Measurements from ENCODE around the gene PPP1R14C. TPM values are rescaled to one million over a fixed set of nuclear protein-coding genes. Genes with fewer than 3 reads are reported as not detected.

The PPP1R14C gene, protein sequence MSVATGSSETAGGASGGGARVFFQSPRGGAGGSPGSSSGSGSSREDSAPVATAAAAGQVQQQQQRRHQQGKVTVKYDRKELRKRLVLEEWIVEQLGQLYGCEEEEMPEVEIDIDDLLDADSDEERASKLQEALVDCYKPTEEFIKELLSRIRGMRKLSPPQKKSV
- under 1 TPM; 0.10 TPM for total RNA-seq

DNA sequence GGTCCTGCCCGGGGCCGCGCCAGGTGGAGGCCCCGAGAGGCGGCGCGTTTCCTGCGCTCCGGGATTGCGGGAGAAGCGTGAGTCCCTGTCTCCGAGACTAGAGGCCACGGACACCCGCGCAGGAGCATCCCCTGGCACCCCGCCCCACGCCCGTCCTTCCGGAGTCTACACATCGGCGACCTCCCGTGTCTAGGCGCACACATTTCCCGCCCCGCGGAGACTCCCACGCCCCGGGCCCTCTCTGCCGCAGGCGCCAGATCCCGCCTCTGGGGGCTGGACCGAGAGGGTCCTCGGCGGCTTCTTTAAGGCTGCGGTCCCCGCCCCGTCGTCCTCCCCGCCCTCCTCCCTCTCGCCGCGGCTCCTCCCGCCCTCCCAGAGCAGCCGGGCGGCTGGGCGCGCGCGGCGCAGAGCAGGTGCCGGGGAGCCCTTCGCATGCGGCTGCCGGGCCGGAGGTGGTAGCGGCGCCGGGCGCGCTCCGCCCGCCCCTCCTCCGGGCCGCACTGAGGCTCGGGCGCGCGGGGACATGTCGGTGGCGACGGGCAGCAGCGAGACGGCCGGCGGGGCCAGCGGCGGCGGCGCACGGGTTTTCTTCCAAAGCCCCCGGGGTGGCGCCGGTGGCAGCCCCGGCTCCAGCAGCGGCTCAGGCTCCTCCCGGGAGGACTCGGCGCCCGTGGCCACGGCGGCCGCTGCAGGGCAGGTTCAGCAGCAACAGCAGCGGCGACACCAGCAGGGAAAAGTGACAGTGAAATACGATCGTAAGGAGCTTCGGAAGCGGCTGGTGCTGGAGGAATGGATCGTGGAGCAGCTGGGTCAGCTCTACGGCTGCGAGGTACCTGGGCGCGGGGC lies at the start of gene PPP1R14C:
Gene PPP1R14C (plus strand): TSS at position 375 of the 846 bp plus-strand sequence. CDS start 149 bp downstream, at position 524.
- Mint-ChIP-seq H3K27ac (no peak within 1 kb of the TSS), H3K4me3 (peak within 1 kb of the TSS; percentile 51), H3K4me1 (peaks cover 14% of the 10 kb centered on the region), H3K9me3 (peaks cover 1% of the 10 kb centered on the region), H3K27me3 (peaks cover 73% of the 10 kb centered on the region), H3K36me3 (ENCODE audit: low read depth) (no peaks in the 10 kb centered on the region)
- DNase-seq: peak; percentile 20
- POLR2A ChIA-PET: no interaction called here
- CTCF ChIA-PET: interaction anchor here (2.6 kb wide), 1 partner anchor 11 kb away, joined by 7 read pairs; no protein-coding TSS in a partner anchor

DNA sequence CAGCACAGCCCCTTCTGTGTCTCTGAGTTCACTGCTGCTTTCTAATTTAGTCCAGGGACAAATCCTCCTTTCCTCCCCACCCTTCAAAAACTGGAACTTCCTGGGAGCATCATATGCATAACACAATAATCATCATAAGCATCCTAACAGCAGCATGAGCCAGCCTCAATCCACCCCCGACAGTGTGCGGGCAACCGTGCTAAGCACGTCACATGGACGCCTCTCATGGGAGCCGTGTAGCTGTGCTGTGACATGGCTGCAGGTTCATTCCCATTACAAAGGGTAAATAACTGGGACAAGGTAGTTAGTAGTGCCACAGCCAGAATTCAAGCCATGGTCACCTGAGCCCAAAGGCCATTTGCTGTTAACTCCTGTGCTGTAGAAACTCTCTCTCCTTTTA lies 49.4 kb upstream of the PPP1R14C start:
- H3K27me3 Mint-ChIP-seq: peaks cover 12% of the 10 kb centered on the region

DNA sequence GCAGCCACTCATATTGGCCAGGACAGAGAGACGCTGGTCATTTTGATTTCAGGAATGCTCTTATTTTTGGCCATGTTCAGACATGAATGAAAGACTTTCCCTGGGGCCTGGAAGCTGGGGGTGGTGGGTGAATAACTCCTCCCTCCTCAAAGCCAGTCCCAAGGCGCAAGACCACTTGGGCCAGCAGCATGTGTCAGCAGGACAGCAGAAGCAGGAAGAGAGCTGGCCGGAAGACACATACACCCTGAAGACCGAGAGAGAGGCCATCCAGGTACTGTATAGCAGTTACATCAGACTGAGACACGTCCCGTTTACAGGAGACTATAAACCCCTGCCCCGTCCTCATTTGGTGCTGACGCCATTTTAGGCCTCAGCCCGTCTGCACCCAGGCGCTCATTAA lies 44.7 kb upstream of the PPP1R14C start:
- Mint-ChIP-seq H3K4me3 (no peak overlapping the region), H3K36me3 (ENCODE audit: low read depth) (no peaks in the 10 kb centered on the region), H3K27me3 (peaks cover 19% of the 10 kb centered on the region), H3K9me3 (no peaks in the 10 kb centered on the region), H3K27ac (no peak overlapping the region), H3K4me1 (no peaks in the 10 kb centered on the region)
- POLR2A ChIA-PET: no interaction called here
- CTCF ChIA-PET: interaction anchor here (0.6 kb wide), 1 partner anchor 17 kb away, joined by 5 read pairs; no protein-coding TSS in a partner anchor
- no peak for DNase-seq

More for the DNA sequence above, 49.4 kb upstream of the PPP1R14C start:
- Mint-ChIP-seq H3K36me3 (ENCODE audit: low read depth) (no peaks in the 10 kb centered on the region), H3K4me3 (no peak overlapping the region), H3K27ac (no peak overlapping the region), H3K9me3 (no peaks in the 10 kb centered on the region), H3K4me1 (no peaks in the 10 kb centered on the region)
- POLR2A ChIA-PET: no interaction called here
- CTCF ChIA-PET: no interaction called here
- no peak for DNase-seq

DNA sequence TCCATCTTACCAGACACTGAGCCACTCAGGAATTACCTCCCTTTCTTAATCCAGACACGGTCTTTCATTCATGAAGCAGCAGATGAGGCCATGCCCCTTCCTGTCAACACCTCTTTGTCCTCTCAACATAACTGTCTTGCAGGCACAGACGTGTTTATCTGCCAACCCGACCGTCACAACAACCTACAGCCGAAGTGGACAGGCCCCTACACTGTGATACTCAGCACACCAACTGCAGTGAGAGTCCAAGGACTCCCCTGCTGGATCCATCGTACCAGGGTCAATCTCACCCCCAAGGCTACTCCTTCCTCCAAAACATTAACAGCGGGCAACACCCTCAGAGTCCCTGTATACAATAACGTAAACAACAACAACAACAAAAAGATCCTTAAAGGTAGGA lies 43.3 kb upstream of the PPP1R14C start:
- POLR2A ChIA-PET: no interaction called here
- H3K36me3 Mint-ChIP-seq (ENCODE audit: low read depth): no peaks in the 10 kb centered on the region
- CTCF ChIA-PET: no interaction called here

DNA sequence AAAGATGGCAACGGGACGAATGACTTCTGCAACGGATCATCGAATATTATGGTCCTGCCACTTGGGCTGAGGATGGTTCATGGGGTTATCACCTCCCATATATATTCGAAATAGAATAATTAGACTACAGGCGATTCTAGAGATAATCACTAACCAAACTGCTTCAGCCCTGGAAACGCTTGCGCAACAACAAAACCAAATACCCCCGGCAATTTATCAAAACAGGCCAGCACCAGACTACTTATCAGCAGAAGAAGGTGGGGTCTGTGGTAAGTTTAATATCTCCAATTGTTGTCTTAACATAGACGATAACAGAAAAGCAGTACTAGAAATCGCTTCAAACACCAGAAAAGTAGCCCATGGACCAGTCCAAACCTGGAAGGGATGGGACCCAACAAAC lies 42.9 kb upstream of the PPP1R14C start:
- Mint-ChIP-seq H3K4me3 (no peak overlapping the region), H3K4me1 (no peaks in the 10 kb centered on the region), H3K9me3 (no peaks in the 10 kb centered on the region)

More for the DNA sequence above, 43.3 kb upstream of the PPP1R14C start:
- no peak for DNase-seq
- H3K9me3 Mint-ChIP-seq: no peaks in the 10 kb centered on the region
- no peaks in the 10 kb centered on the region for H3K4me1 Mint-ChIP-seq
- H3K27ac Mint-ChIP-seq: no peak overlapping the region
- H3K4me3 Mint-ChIP-seq: no peak overlapping the region
- peaks cover 23% of the 10 kb centered on the region for H3K27me3 Mint-ChIP-seq

DNA sequence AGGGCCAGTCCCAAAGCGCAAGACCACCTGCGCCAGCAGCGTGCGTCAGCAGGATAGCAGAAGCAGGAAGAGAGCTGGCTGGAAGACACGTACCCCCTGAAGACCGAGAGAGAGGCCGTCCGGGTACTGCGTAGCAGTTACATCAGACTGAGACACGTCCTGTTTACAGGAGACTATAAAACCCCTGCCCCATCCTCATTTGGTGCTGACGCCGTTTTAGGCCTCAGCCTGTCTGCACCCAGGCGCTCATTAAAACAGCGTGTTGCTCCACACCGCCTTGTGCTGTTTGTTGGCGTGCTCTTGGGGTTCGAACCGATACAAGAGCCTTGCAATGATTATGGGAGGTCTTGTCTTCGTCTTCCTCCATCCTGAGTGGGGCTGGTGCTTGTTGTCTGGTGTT lies 42.1 kb upstream of the PPP1R14C start:
- H3K36me3 Mint-ChIP-seq (ENCODE audit: low read depth): no peaks in the 10 kb centered on the region
- no peaks in the 10 kb centered on the region for H3K9me3 Mint-ChIP-seq
- peaks cover 15% of the 10 kb centered on the region for H3K27me3 Mint-ChIP-seq
- DNase-seq: no peak
- CTCF ChIA-PET: no interaction called here
- H3K4me3 Mint-ChIP-seq: no peak overlapping the region
- POLR2A ChIA-PET: interaction anchor here (1.3 kb wide), 1 partner anchor 11 kb away, joined by 4 read pairs; no protein-coding TSS in a partner anchor
- no peak overlapping the region for H3K27ac Mint-ChIP-seq
- no peaks in the 10 kb centered on the region for H3K4me1 Mint-ChIP-seq

More for the DNA sequence above, 42.9 kb upstream of the PPP1R14C start:
- POLR2A ChIA-PET: no interaction called here
- H3K27me3 Mint-ChIP-seq: peaks cover 22% of the 10 kb centered on the region
- H3K27ac Mint-ChIP-seq: no peak overlapping the region
- CTCF ChIA-PET: no interaction called here
- no peaks in the 10 kb centered on the region for H3K36me3 Mint-ChIP-seq (ENCODE audit: low read depth)
- DNase-seq: no peak

DNA sequence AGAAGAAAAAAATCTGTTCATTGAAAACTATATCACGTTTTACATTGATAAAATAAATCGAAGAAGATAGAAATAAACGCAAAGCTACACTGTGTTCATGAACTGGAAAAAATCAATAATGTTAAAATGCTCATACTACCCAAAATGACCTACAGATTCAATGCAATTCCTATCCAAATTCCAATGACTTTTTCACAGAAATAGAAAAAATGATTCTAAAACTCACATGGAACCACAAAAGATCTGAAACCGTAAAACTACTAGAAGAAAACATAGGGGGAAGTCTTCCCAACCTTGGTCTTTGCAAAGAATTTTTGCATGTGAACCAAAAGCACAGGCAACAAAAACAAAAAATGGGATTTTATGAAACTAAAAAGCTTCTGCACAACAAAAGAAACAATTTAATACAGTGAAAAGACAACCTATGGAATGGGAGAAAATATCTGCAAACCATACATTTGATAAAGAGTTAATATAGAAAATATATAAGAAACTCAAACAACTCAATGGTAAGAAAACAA lies 40.0 kb upstream of the PPP1R14C start:
- DNase-seq: no peak
- peaks cover 16% of the 10 kb centered on the region for H3K27me3 Mint-ChIP-seq
- H3K4me1 Mint-ChIP-seq: no peaks in the 10 kb centered on the region
- H3K9me3 Mint-ChIP-seq: no peaks in the 10 kb centered on the region
- no peak overlapping the region for H3K4me3 Mint-ChIP-seq
- no peaks in the 10 kb centered on the region for H3K36me3 Mint-ChIP-seq (ENCODE audit: low read depth)
- no peak overlapping the region for H3K27ac Mint-ChIP-seq
- CTCF ChIA-PET: no interaction called here
- POLR2A ChIA-PET: no interaction called here

DNA sequence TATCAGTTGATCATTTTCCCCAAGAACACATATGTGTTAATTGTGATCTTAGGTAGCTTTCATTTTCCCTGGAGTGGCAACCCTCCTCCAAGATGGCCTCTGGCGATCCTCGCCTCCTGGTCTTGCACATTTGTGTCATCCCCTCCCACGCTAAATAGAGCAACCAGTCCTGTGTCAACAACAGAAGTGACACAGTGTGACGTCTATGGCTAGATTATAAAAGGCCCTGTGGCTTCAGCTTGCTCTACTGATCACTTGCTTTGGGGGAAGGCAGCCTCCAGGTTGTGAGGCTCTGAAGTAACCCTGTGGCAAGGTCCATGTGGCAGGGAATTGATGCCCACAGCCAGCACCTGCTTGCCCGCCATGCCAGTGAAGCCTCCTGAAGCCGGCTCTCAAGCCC lies 30.6 kb upstream of the PPP1R14C start:
- no peaks in the 10 kb centered on the region for H3K9me3 Mint-ChIP-seq
- POLR2A ChIA-PET: interaction anchor here (1.5 kb wide), 1 partner anchor 11 kb away, joined by 4 read pairs; no protein-coding TSS in a partner anchor
- H3K4me3 Mint-ChIP-seq: no peak overlapping the region
- H3K27ac Mint-ChIP-seq: no peak overlapping the region
- no peaks in the 10 kb centered on the region for H3K4me1 Mint-ChIP-seq
- H3K27me3 Mint-ChIP-seq: peaks cover 13% of the 10 kb centered on the region
- CTCF ChIA-PET: no interaction called here
- DNase-seq: no peak
- H3K36me3 Mint-ChIP-seq (ENCODE audit: low read depth): no peaks in the 10 kb centered on the region

DNA sequence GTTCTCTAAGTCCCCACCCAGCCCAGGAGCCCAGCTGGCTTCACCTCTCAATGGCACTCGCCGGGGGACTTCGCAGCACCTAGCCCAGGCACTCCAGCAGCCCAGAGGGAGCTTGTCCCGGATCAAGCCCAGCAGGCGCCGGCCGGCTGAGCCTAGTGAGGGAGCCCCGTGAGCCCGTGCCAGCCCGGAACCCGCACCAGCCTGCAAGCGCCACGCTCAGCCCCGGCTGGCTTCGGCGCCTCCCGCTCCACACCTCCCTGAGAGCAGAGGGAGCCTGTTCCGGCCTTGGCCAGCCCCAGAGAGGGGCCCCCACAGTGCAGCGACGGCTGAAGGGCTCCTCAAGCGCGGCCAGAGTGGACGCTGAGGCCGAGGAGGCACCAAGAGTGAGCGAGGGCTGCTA lies 27.1 kb upstream of the PPP1R14C start:
- DNase-seq: no peak
- Mint-ChIP-seq H3K27me3 (peaks cover 9% of the 10 kb centered on the region), H3K4me3 (no peak overlapping the region), H3K4me1 (peaks cover 5% of the 10 kb centered on the region), H3K27ac (no peak overlapping the region), H3K9me3 (no peaks in the 10 kb centered on the region), H3K36me3 (ENCODE audit: low read depth) (no peaks in the 10 kb centered on the region)
- ChIA-PET POLR2A (no interaction called here), CTCF (no interaction called here)

DNA sequence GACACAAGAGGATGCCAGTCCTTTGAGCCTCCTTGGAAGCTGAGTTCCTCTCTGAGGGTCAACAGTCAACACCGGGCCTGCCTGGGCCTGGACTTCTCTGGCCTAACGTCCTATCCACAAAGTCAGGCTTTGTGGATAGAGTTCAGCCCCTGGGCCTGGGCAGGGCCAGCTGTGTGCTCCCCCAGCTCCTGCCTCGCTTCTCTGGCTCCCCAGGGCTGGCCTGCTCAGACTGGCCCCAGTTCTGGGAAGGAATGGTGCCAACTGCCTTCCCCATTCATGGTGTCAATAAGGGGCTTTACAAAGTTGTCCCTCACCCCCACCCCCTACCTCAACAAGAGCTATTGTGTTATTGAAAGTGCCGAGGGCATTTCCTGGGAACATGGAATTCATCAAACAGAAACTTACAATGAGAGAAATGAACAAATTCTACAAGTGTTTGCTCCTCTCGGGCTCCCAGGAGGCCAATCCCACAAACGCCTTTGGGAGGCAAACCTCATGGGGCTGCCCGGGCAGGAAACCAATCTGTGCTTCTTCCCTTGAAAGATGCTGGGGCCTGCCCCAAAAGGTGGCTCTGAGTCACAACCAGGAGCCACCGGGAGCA lies 26.5 kb upstream of the PPP1R14C start:
- Mint-ChIP-seq H3K4me3 (no peak overlapping the region), H3K9me3 (no peaks in the 10 kb centered on the region), H3K4me1 (peaks cover 5% of the 10 kb centered on the region), H3K36me3 (ENCODE audit: low read depth) (no peaks in the 10 kb centered on the region), H3K27me3 (peaks cover 7% of the 10 kb centered on the region), H3K27ac (no peak overlapping the region)
- POLR2A ChIA-PET: no interaction called here
- CTCF ChIA-PET: no interaction called here
- no peak for DNase-seq

DNA sequence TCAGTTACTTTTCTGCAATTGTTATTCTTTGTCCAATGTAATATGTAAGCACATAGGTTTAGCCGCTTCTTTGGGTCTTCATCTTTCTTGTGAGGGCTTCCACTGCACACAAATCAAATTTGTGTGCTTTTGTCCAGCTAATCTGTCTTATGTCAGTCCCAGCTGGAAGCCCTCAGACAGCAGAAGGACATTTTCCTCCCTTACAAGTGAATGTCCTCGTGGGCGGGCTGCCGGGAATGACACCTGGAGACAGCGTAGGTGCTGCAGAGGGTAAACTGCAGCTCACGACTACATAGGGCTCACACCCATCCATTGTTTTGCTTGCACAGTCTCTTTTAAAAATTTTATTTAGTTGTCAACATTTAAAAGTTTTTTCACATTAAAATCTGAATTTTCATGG lies 24.6 kb upstream of the PPP1R14C start:
- POLR2A ChIA-PET: no interaction called here
- CTCF ChIA-PET: no interaction called here
- peaks cover 13% of the 10 kb centered on the region for H3K27me3 Mint-ChIP-seq
- H3K9me3 Mint-ChIP-seq: no peaks in the 10 kb centered on the region
- no peak for DNase-seq
- H3K36me3 Mint-ChIP-seq (ENCODE audit: low read depth): no peaks in the 10 kb centered on the region
- H3K27ac Mint-ChIP-seq: no peak overlapping the region
- no peak overlapping the region for H3K4me3 Mint-ChIP-seq
- H3K4me1 Mint-ChIP-seq: peaks cover 5% of the 10 kb centered on the region

DNA sequence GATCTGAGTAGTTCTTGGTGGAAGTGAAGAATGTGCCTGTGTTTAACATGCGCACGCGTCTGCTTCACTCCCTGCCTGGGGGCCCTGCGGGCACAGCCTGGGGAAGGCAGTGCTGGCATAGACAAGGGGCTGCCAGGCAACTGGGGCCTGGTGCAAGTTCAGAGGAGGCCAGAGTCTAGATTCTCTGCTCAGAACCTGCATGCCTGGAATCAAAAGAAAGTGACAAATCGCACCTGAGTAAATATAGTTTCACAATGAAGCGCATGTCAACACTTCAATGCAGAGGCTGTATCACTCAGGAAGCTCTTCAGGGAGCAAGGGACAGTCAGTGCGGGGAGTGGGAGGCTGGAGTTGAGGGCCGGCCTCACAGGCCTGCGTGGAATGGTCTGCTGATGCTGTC lies 24.2 kb upstream of the PPP1R14C start:
- H3K4me3 Mint-ChIP-seq: no peak overlapping the region
- no peaks in the 10 kb centered on the region for H3K9me3 Mint-ChIP-seq
- H3K27me3 Mint-ChIP-seq: peaks cover 13% of the 10 kb centered on the region
- H3K27ac Mint-ChIP-seq: no peak overlapping the region
- H3K4me1 Mint-ChIP-seq: peaks cover 5% of the 10 kb centered on the region
- ChIA-PET POLR2A (no interaction called here), CTCF (no interaction called here)
- H3K36me3 Mint-ChIP-seq (ENCODE audit: low read depth): no peaks in the 10 kb centered on the region
- no peak for DNase-seq

DNA sequence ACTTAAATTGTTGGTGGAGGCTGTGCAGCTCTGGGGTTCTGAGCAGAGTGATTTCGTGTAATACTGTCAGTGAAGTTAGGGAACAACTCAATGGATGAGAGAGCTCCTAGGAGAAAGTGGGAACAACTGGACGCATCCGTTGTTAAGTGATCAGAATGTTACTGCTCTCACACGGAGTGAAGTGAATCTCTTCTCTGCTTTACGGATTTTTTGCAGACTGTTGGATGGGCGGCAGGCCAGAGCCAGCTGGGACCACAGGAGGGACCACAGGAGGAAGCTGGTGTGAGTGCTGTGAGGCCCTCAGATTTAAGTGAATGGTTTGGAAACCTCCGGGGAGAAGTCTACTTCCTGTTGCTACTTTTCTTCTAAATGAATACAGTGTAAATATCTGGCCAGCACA lies 23.7 kb upstream of the PPP1R14C start:
- CTCF ChIA-PET: no interaction called here
- POLR2A ChIA-PET: no interaction called here
- DNase-seq: no peak
- Mint-ChIP-seq H3K27ac (no peak overlapping the region), H3K4me1 (peaks cover 5% of the 10 kb centered on the region), H3K4me3 (no peak overlapping the region), H3K36me3 (ENCODE audit: low read depth) (no peaks in the 10 kb centered on the region), H3K9me3 (no peaks in the 10 kb centered on the region), H3K27me3 (peaks cover 15% of the 10 kb centered on the region)
